Endothelial cell of umbilical vein (primary cell): ENCODE results near the gene C1QL4.

Experiments used
- EZH2 ChIP-seq: IDR thresholded peaks from 2 replicates; pipeline ENCODE4 v1.6.1; 2012; ENCODE audit warnings: borderline replicate concordance, low read depth, mild to moderate bottlenecking, moderate library complexity, low read length, inconsistent platforms; ENCODE audit not compliant: severe bottlenecking
- TF ChIP-seq, protein P1 (sequence below), 2 donors: IDR thresholded peaks; 1 replicate in 1 of 2; 2 replicates in 1 of 2; pipeline ENCODE4 v1.5.1; 2011; ENCODE audit warnings: low read length in 2 of 2, mild to moderate bottlenecking in 2 of 2, moderate library complexity in 2 of 2, control low read depth in 1 of 2, inconsistent platforms in 1 of 2, low read depth in 1 of 2; ENCODE audit not compliant: insufficient read depth in 1 of 2; ENCODE audit errors: extremely low read depth in 1 of 2

- TF ChIP-seq, protein P1, sequence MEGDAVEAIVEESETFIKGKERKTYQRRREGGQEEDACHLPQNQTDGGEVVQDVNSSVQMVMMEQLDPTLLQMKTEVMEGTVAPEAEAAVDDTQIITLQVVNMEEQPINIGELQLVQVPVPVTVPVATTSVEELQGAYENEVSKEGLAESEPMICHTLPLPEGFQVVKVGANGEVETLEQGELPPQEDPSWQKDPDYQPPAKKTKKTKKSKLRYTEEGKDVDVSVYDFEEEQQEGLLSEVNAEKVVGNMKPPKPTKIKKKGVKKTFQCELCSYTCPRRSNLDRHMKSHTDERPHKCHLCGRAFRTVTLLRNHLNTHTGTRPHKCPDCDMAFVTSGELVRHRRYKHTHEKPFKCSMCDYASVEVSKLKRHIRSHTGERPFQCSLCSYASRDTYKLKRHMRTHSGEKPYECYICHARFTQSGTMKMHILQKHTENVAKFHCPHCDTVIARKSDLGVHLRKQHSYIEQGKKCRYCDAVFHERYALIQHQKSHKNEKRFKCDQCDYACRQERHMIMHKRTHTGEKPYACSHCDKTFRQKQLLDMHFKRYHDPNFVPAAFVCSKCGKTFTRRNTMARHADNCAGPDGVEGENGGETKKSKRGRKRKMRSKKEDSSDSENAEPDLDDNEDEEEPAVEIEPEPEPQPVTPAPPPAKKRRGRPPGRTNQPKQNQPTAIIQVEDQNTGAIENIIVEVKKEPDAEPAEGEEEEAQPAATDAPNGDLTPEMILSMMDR (IDR thresholded peaks at IDR 0.05; ENCODE audit: extremely low read depth in 1 of 2, insufficient read depth in 1 of 2, low read depth in 1 of 2, low read length in 2 of 2), result no peak
- TF ChIP-seq EZH2, result no peak
Observed at GRCh38 chr12:49366096-49366651, 29.2 kb upstream of the C1QL4 start.
